ENCODE measurements around the gene INTS13.

DNA sequence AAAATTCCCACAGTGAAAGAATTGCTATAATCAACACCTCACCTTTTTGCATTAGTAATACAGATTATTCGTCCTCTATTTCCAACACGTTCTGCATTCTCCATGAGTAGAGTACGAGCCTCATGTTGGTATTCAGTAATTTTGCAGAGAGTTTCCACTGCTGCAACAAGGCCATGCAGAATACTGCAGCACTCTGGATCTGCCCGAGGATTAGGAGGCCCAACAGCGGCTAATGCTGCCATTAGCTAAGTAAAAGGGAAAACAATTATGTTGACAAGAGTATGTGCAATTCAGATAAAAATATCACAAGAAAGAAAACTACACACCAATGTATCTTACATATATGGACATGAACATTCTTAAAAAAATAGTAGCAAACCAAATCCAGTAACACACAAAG, 9.1 kb downstream of the INTS13 start:
- TF ChIP-seq, protein P1, sequence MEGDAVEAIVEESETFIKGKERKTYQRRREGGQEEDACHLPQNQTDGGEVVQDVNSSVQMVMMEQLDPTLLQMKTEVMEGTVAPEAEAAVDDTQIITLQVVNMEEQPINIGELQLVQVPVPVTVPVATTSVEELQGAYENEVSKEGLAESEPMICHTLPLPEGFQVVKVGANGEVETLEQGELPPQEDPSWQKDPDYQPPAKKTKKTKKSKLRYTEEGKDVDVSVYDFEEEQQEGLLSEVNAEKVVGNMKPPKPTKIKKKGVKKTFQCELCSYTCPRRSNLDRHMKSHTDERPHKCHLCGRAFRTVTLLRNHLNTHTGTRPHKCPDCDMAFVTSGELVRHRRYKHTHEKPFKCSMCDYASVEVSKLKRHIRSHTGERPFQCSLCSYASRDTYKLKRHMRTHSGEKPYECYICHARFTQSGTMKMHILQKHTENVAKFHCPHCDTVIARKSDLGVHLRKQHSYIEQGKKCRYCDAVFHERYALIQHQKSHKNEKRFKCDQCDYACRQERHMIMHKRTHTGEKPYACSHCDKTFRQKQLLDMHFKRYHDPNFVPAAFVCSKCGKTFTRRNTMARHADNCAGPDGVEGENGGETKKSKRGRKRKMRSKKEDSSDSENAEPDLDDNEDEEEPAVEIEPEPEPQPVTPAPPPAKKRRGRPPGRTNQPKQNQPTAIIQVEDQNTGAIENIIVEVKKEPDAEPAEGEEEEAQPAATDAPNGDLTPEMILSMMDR (IDR thresholded peaks at IDR 0.05), result no peak
- TF ChIP-seq POLR2A (IDR thresholded peaks at IDR 0.05), result no peak
- no peak for TF ChIP-seq EP300 (IDR thresholded peaks at IDR 0.05)

Measured in sigmoid colon (tissue), 4 donors.